Osteoblast (primary cell): ENCODE data around the gene ITGB3BP. TPM values are rescaled to one million over a fixed set of nuclear protein-coding genes. Genes with fewer than 3 reads are reported as not detected.

Experiments used
- DNase-seq: peaks from one replicate; pipeline ENCODE4 v3.0.0; 2011; ENCODE audit warnings: low spot score, mixed read lengths; ENCODE audit not compliant: insufficient read length; ENCODE audit errors: missing footprints
- H2AFZ ChIP-seq: 2 replicates; pipeline ENCODE4 v1.6.0; 2011; ENCODE audit warnings: mild to moderate bottlenecking, low read length
- H3K27ac ChIP-seq: 2 replicates; pipeline ENCODE4 v1.5.1; 2011; ENCODE audit warnings: mild to moderate bottlenecking, low read depth, low read length, moderate library complexity
- H3K27me3 ChIP-seq: 2 replicates; pipeline ENCODE4 v1.6.0; 2012; ENCODE audit warnings: mild to moderate bottlenecking, control low read depth, inconsistent platforms, low read length, moderate library complexity; ENCODE audit not compliant: insufficient read depth
- H3K36me3 ChIP-seq: 2 replicates; pipeline ENCODE4 v1.5.1; 2011; ENCODE audit warnings: mild to moderate bottlenecking, low read length, control low read depth, moderate library complexity; ENCODE audit not compliant: insufficient read depth
- H3K4me1 ChIP-seq: 2 replicates; pipeline ENCODE4 v1.5.1; 2011; ENCODE audit warnings: mild to moderate bottlenecking, low read length, control low read depth, moderate library complexity; ENCODE audit not compliant: insufficient read depth
- H3K4me2 ChIP-seq: 2 replicates; pipeline ENCODE4 v1.6.0; 2011; ENCODE audit warnings: mild to moderate bottlenecking, low read length; ENCODE audit not compliant: insufficient read depth
- H3K4me3 ChIP-seq: fragments of 200-600 bp; sonication (generic); 3 replicates; pipeline ENCODE4 v1.5.1; 2012; ENCODE audit warnings: mild to moderate bottlenecking, low read length, inconsistent platforms; ENCODE audit not compliant: insufficient read depth
- H3K79me2 ChIP-seq: 2 replicates; pipeline ENCODE4 v1.6.0; 2012; ENCODE audit warnings: mild to moderate bottlenecking, low read length, control low read depth, inconsistent platforms; ENCODE audit not compliant: insufficient read depth
- H3K9me3 ChIP-seq: 2 replicates; pipeline ENCODE4 v1.5.1; 2011; ENCODE audit warnings: low read depth, low read length, control low read depth
- H4K20me1 ChIP-seq: 2 replicates; pipeline ENCODE4 v1.6.0; 2012; ENCODE audit warnings: mild to moderate bottlenecking, low read length, control low read depth; ENCODE audit not compliant: insufficient read depth
- CTCF ChIP-seq: IDR thresholded peaks from 2 replicates; pipeline ENCODE4 v1.5.1; 2011; ENCODE audit warnings: mild to moderate bottlenecking, low read depth, low read length, moderate library complexity; ENCODE audit errors: extremely low read depth
- total RNA-seq: library from RNA; depleted of rRNA; stranded (reverse); fragments of >200 nt; gene quantifications from 2 replicates; pipeline ENCODE4 v1.2.3, GENCODE V29; 2012

Gene ITGB3BP
- total RNA-seq, 1 donor, result 10.5 TPM

- Histone ChIP-seq H3K27ac (no peak overlapping the region), H3K4me2 (no peak overlapping the region), H3K36me3 (peaks cover 4% of the 10 kb centered on the region), H3K4me3 (no peak overlapping the region), H3K4me1 (no peaks in the 10 kb centered on the region), H2AFZ (no peak overlapping the region), H3K79me2 (no peaks in the 10 kb centered on the region), H3K27me3 (no peaks in the 10 kb centered on the region), H3K9me3 (no peaks in the 10 kb centered on the region), H4K20me1 (no peaks in the 10 kb centered on the region)
- TF ChIP-seq CTCF, result peak; percentile 50
- DNase-seq, result peak; percentile 17
Observed at GRCh38 chr1:63537940-63538339, 14.9 kb upstream of the ITGB3BP start.

GRCh38 chr1:63537006-63537405 is 14.0 kb upstream of the ITGB3BP start:
- H3K27ac ChIP-seq, result no peak overlapping the region
- H2AFZ ChIP-seq, result no peak overlapping the region
- H3K9me3 ChIP-seq, result no peaks in the 10 kb centered on the region
- peaks cover 4% of the 10 kb centered on the region for H3K36me3 ChIP-seq
- no peak for TF ChIP-seq CTCF
- no peaks in the 10 kb centered on the region for H3K4me1 ChIP-seq
- no peaks in the 10 kb centered on the region for H4K20me1 ChIP-seq
- H3K4me3 ChIP-seq, result no peak overlapping the region
- H3K79me2 ChIP-seq, result no peaks in the 10 kb centered on the region
- DNase-seq, result no peak
- H3K27me3 ChIP-seq, result no peaks in the 10 kb centered on the region
- no peak overlapping the region for H3K4me2 ChIP-seq

GRCh38 chr1:63534406-63534805 is 11.4 kb upstream of the ITGB3BP start:
- DNase-seq, result no peak
- Histone ChIP-seq H3K4me3 (no peak overlapping the region), H3K4me1 (no peaks in the 10 kb centered on the region), H3K9me3 (no peaks in the 10 kb centered on the region), H3K79me2 (no peaks in the 10 kb centered on the region), H2AFZ (no peak overlapping the region), H3K4me2 (no peak overlapping the region), H3K36me3 (peaks cover 4% of the 10 kb centered on the region), H3K27ac (no peak overlapping the region), H3K27me3 (no peaks in the 10 kb centered on the region), H4K20me1 (no peaks in the 10 kb centered on the region)
- TF ChIP-seq CTCF, result no peak

GRCh38 chr1:63533931-63534330 is 10.9 kb upstream of the ITGB3BP start:
- no peak overlapping the region for H2AFZ ChIP-seq
- TF ChIP-seq CTCF, result no peak

More at GRCh38 chr1:63533931-63534330, 10.9 kb upstream of the ITGB3BP start:
- Histone ChIP-seq H4K20me1 (no peaks in the 10 kb centered on the region), H3K79me2 (no peaks in the 10 kb centered on the region), H3K4me2 (no peak overlapping the region), H3K27me3 (no peaks in the 10 kb centered on the region), H3K4me3 (no peak overlapping the region), H3K4me1 (no peaks in the 10 kb centered on the region), H3K27ac (no peak overlapping the region), H3K9me3 (no peaks in the 10 kb centered on the region), H3K36me3 (peaks cover 4% of the 10 kb centered on the region)
- no peak for DNase-seq
